NB4 (cell line): Measurements from ENCODE around the gene SOX13.

Experiments used
- MYC ChIP-seq: IDR thresholded peaks from 2 replicates; pipeline ENCODE4 v1.6.1; 2011; ENCODE audit warnings: low read depth, low read length
- POLR2A ChIP-seq: IDR thresholded peaks from 2 replicates; pipeline ENCODE4 v1.6.1; 2011; ENCODE audit warnings: mild to moderate bottlenecking; ENCODE audit not compliant: insufficient read length; ENCODE audit errors: extremely low read depth
- TF ChIP-seq, protein P1 (sequence below): IDR thresholded peaks from one replicate; pipeline ENCODE4 v1.5.1; 2012; ENCODE audit warnings: low read depth, low read length
- TF ChIP-seq, protein P2 (sequence below): IDR thresholded peaks from 2 replicates; pipeline ENCODE4 v1.6.1; 2011; ENCODE audit warnings: low read depth, low read length

DNA sequence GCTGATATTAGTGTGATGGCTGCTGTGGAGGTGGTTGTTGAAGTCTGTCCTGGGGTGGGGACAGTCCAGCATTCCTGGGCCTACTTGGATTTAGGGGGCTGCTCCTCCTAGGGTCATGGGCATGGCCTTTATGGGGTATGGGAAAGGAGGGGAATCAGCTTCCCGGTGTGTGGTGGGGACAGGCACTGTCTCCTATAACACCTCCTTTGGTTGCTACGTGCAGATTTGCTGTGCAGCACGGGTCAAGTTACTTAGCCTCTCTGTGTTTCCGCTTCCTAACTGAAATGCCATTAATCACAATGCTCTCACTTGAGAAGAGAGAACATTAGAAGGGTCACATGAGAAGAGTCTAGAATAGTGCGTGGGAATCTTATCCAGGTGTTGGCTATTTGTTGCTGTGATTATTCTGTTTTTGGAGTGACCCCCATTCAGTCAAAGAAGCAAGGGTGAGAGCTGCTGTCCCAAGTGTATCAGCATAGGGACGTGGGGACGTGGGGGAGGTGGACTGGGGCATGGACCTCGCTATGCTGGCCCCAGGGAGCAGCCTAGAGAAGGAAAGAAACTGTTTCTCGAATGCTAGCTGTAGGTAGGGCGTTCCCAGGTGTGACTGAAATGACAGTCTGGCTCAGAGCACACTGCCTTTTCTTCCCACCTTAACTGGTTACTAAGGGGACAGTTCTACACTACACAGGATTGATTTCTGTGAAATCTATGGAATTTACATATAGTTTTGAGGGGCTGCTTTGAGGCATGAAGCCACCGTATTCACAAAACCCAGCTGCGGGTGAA is 19.9 kb downstream of the SOX13 start:
- TF ChIP-seq POLR2A, result no peak
- TF ChIP-seq, protein P1, sequence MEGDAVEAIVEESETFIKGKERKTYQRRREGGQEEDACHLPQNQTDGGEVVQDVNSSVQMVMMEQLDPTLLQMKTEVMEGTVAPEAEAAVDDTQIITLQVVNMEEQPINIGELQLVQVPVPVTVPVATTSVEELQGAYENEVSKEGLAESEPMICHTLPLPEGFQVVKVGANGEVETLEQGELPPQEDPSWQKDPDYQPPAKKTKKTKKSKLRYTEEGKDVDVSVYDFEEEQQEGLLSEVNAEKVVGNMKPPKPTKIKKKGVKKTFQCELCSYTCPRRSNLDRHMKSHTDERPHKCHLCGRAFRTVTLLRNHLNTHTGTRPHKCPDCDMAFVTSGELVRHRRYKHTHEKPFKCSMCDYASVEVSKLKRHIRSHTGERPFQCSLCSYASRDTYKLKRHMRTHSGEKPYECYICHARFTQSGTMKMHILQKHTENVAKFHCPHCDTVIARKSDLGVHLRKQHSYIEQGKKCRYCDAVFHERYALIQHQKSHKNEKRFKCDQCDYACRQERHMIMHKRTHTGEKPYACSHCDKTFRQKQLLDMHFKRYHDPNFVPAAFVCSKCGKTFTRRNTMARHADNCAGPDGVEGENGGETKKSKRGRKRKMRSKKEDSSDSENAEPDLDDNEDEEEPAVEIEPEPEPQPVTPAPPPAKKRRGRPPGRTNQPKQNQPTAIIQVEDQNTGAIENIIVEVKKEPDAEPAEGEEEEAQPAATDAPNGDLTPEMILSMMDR, result no peak
- TF ChIP-seq MYC, result no peak
- TF ChIP-seq, protein P2, sequence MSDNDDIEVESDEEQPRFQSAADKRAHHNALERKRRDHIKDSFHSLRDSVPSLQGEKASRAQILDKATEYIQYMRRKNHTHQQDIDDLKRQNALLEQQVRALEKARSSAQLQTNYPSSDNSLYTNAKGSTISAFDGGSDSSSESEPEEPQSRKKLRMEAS, result no peak
